HUDEP-2 (cell line): ENCODE data around the gene CCDC97.
"Not testable (repeated sequence)": the region's sequence is repeated elsewhere in the genome, so short reads cannot be mapped to it uniquely, and the experiment has no call there.

Experiments used
- DNase-seq, 76 experiments: peaks; one replicate each; lab custom pipeline; 2025; ENCODE audit not compliant: unreplicated experiment in 76 of 76; lab: John Stamatoyannopoulos, UW

CCDC97 gene

GRCh38 chr19:41310033-41310831 lies at the start of gene CCDC97:
TSS of gene CCDC97 (plus strand) at chr19:41310172. CDS start at chr19:41310311, 139 bp downstream.
- DNase-seq = peak in 75 of 76 experiments; percentile 38 to 98 (median 86)

GRCh38 chr19:41261474-41262190 lies 48.3 kb upstream of the CCDC97 start:
- no peak for DNase-seq

GRCh38 chr19:41263042-41263849 lies 46.7 kb upstream of the CCDC97 start:
- peak in 69 of 76 experiments; percentile 35 to 92 (median 62) for DNase-seq

DNA sequence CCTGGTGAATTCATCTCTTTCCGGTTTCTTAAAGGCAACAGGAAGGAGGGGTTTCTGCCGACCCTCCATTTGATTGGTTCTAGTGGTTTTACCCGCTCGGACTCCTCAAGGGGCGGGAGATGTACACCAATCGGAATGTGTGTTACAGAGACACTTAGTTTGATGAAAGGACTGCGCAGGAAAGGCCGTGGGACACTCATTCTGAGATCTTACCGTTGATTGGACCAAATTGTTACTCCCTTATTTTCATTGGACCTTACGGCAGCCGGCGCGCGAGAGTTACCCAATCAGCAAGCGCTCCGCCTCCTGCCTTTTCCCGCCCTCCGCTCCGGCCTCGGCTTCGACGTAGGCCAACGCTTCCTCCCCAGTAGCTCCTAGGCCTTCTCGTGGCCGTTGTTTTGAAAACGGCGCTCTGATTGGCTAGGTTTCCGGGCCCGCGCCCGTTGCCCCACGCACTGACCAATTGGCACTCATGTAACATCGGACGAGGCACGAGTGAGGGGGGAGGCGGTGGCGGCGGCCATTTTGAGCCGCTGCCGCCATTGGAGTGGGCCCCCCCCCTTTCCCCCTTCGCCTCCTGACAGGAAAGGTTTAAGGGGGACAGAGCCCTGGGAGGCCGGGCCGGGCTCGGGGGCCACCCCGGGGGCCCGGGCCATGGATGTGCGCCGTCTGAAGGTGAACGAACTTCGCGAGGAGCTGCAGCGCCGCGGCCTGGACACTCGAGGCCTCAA lies 46.0 kb upstream of the CCDC97 start, which contains the start of gene HNRNPUL1:
HNRNPUL1 (plus strand) TSS at position 523 of the 731 bp plus-strand sequence; CDS start at position 655, 132 bp downstream.
- peak; percentile 95 to 100 (median 100) for DNase-seq

GRCh38 chr19:41264581-41265394 lies 45.2 kb upstream of the CCDC97 start:
- DNase-seq = peak in 44 of 76 experiments; percentile 11 to 69 (median 33)

DNA sequence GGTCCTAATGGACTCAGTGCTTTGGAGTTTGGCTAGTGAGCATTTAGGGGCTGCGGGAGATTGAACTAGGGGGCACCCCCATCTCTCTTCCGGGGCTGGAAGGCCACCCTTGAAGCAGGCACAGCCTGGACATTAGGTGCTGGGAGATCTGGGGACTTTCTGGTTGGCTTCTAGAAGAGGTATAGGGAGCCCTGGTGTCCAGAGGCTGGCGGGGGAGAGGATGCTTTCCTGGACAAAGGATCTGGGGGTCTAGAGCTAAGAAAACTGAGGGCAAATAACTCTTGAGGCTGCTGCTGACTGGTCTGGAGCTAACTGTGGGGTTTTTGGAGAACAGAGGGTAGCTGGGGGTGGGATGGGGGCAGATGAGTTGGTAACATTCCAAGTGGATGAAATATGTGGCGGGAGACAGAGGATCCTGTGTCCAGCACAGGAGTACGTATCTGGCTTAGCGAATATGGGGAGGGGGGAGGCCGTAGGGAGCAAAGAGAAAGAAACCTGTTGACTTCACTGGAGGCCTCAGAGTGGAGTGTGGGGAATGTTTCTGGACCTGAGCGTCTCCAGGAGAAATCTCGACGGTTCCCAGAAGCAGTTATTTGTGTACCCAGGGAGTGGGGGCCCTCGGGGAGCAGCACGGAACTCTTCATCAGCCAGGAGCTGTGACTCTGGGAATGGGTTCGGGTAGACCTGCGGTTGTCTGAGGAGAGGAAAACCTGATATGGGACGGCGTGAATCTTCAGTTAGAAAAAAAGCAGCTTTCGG lies 44.4 kb upstream of the CCDC97 start:
- DNase-seq = peak in 7 of 76 experiments; percentile 15 to 58 (median 30)

GRCh38 chr19:41269055-41269454 lies 40.9 kb upstream of the CCDC97 start:
- no peak for DNase-seq

GRCh38 chr19:41269571-41269970 lies 40.4 kb upstream of the CCDC97 start:
- no peak for DNase-seq

DNA sequence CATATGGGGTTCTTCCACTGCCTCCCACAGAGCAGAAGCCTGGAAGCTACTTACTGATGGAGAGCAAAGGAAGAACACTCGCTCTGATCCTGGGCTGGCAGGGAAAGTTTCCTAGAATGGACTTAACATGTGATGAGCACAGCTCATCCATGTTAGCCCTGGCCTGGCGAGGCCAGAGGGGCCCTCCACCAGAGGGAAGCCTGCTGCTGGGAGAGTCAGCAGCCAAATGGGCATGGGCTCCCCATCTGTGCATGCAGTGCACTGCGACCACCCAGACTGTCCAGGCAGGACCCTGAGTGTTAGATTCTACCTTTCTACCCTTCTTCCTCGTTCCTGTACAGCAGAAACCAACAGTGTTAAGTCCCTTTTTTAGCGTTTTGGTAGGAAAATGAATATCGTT lies 36.9 kb upstream of the CCDC97 start:
- no peak for DNase-seq

GRCh38 chr19:41274802-41275201 lies 35.2 kb upstream of the CCDC97 start:
- no peak for DNase-seq

- no peak for DNase-seq
Observed at GRCh38 chr19:41276231-41276630, 33.7 kb upstream of the CCDC97 start.

GRCh38 chr19:41278478-41278877 lies 31.5 kb upstream of the CCDC97 start:
- DNase-seq = no peak

- no peak for DNase-seq
Observed at GRCh38 chr19:41288673-41289530, 21.1 kb upstream of the CCDC97 start.

DNA sequence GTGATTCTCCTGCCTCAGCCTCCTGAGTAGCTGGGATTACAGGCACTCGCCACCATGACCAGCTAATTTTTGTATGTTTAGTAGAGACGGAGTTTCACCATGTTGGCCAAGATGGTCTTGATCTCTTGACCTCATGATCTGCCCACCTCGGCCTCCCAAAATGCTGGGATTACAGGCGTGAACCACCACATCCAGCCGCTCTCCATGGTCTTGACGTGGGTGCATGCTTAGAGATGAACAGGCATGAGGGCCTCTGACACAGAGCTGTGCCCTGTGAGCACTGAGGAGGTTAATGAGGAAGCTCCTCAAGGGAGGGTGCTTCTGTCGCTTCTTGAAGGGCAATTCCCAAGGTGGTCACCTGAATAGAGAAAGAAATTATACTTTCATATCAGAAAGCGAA lies 20.2 kb upstream of the CCDC97 start:
- not testable (repeated sequence) for DNase-seq

DNA sequence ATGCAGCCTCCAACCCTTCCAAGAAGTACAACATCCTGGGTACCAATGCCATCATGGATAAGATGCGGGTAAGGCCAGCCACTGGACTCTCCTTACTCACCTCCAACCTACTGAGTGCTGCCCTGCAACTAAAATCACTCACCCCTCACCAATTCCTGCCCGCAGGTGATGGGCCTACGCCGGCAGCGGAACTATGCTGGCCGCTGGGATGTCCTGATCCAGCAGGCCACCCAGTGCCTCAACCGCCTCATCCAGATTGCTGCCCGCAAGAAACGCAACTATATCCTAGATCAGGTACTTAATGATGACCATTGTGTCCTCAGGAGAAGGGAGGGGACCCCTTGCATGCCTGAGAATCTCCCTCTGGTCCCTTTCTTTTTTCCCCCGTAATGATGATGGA lies 15.6 kb upstream of the CCDC97 start:
- DNase-seq = no peak

DNA sequence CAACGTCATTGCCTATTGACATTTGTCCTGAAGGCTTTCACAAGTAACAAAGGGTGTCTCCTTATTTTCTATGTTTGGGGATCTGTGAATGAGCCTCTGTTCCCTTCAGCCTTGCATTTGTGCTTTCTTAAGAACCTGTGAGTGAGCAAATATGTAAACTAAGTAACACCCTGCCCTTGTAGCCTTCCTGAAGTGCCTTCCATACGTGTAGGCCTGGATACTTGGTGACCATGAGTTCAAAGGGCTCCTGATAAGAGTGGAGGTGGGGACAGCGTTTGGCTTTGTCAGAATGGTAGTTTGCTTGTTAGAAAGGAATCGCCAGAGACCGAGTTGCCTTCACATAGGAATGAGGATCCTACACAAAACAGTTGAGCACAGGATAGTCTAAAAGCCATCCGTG lies 14.5 kb upstream of the CCDC97 start:
- no peak for DNase-seq

DNA sequence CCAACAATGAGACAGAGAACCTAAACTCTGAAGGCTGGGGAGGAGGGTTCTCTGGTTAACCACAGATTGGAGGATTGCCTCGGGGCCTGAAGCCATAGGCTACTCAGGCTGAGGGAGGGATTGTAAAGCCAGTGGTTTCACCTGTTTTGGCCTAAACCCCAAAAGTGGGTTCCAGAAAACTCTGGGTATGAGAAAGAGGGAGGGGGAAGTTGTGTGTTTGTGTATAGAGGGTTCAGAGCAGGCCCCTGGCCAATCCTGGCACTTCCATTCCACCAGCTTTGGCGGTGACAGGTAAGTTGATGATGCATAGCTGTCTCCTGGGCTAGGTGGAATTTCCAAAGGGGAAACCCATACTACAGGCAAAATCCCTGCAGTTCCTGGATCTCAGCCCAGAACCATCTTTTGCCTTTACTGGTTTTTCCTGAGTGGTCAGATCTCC lies 13.5 kb upstream of the CCDC97 start:
- DNase-seq = no peak
